NCI-H524 (cell line): Measurements from ENCODE around the gene PITPNM2.

Experiments
- DNase-seq, 2 experiments: peaks; one replicate each; lab custom pipeline; 2025; lab: John Stamatoyannopoulos, UW

The PITPNM2 gene

DNA sequence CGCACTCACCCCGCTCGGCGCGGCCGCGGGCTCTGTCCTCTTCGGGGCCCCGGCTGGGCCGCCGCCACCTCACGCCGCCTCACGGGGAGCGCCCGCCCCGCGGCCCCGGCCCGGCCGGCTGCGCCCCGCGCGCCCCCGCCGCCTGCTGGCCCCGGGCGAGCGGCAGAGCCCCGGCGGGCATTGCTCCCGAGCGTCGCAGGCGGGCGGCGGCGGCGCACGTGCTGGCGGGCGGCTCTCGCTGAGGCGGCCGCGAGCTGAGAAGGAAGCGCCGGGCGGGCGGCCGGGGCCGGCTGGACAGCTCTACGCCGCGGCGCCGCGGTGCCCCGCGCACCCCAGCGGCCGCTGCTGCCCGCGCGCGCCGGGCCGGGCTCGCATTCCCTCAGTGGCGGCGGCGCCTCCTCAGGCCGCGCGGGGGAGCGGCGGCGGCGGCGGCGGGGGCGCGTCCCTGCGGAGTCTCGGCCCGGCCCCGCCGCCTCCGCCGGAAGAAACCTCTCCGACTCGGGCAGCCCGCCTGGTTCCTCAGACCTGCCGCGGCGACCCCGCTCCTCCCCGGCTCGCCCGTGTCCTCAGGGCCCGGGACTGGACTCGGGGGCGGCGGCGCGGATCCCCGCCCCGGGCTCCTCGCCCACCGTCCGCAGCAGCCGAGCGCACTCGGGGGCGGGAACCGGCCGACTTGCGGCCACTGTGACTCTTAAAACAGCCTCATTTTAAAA, at the start of gene PITPNM2:
PITPNM2 (minus strand) TSS at position 347 of the 713 bp plus-strand sequence. CDS start 116,500 bp downstream, outside the sequence.
- peak in 1 of 2 experiments; percentile 51 for DNase-seq

DNA sequence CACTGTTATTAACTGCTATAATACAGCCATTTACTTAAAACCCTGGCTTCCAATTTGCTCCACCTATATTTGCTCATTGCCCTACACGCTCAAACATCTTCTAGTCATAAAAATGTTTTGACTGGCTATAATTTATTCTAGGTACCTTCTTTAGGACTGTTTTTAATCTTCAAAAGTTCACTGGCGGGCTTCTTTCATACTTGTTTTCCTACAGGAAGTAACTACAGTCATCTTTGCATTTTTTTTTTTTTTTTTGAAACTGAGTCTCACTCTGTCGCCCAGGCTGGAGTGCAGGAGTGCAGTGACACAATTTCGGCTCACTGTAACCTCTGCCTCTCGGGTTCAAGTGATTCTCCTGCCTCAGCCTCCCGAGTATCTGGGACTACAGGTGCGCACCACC, 49.5 kb upstream of the PITPNM2 start:
- no peak for DNase-seq

DNA sequence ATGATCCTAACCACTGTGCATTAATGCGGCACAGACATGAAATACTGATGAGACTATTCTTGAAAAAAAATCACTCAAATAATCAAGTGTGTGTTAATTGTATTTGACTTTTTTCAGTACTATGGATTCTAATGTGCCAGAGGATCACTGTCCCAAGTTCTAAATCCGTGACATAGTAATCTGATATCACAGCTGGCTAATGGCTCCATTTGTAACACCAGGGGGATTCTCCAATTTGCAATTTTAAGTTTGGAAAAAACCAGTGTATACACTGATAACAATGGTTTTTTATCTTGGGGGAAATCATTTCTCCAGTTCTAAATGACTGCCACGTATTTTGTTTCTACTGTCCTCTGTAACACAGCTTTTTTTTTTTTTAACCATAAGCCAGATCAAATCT, 49.0 kb upstream of the PITPNM2 start:
- DNase-seq = no peak

DNA sequence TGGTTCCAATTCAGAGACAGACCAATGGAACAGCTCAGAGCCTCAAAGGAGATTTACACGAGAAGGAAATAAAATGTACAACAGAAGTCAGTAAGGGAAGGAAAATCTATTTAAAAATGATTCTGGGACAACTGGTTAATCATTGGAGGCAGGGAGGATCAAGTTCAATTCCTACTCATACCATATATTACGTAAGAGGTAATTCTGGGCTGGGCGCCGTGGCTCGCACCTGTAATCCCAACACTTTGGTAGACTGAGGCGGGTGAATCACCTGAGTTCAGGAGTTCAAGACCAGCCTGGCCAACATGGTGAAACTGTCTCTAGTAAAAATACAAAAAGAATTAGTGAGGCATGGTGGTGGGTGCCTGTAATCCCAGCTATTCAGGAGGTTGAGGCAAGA, 36.7 kb upstream of the PITPNM2 start:
- no peak for DNase-seq

DNA sequence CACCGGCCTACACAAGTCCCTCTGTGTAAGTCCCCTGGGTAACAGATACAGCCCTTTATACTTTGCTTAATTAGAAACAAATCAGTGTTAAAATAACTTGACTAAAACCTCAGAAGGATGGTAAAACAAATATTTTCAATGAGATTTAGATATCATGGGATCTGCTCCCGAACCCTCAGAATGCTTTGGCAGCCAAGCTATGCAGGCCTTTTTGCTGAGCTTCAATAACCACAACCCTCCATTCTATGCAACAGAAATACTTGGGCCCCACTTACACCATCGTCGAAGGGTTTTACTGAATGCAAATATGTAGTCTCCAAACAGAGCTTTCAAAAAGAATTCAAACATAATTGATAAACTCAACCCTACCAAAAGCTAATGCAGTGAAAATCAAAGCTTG, 29.3 kb upstream of the PITPNM2 start:
- no peak for DNase-seq

DNA sequence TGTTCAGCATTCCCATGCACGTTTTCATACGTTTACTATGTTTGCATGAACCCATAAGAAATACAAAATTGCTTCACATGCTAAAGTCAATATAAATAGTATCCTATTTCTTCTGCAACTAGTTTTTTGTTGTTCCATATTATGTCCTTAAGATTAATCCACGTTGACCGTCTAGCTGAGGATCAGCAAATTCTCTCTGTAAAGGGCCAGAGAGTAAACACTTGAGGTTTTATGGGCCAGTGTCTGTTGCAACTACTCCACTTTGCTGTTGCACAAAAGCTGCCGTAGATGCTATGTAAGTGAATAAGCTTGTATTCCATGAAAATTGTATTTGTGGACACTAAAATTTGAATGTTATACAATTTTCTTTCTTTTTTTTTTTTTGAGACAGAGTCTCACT, 21.1 kb upstream of the PITPNM2 start:
- DNase-seq = no peak

DNA sequence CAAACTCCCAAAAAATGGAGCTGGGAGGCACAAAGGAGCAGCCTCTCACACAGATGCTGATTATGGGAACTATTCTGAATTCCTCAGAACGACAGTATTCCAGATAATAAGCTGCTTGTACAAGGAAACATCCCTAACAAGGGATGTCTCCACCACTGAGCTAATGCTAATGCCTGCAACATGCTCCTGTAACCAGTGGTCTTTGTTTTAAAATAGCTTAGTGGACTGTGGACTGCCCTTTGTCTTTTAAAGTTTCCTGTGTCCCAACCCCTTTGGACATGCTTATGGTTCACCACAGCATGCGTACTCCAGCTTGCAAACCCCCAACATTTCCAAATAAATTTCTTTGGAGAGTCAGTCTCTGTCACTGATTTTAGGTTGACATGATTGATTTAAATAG, 16.4 kb upstream of the PITPNM2 start:
- no peak for DNase-seq

DNA sequence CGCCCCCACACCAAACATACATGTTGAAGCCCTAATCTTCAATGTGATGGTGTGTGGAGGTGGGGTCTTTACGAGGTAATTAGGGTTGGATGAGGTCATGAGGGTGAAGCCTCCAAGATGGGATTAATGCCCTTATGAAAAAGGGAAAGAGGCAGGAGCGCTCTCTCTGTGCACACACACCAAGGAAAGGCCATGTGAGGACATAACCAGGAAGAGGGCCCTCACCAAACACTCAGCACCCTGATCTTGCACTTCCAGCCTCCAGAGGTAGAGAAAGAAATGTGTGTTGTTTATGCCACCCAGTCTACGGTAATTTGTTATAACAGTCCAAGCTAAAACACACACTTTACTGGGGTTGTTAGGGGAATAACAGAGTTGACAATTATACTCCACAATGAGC, 14.6 kb upstream of the PITPNM2 start:
- DNase-seq = no peak

DNA sequence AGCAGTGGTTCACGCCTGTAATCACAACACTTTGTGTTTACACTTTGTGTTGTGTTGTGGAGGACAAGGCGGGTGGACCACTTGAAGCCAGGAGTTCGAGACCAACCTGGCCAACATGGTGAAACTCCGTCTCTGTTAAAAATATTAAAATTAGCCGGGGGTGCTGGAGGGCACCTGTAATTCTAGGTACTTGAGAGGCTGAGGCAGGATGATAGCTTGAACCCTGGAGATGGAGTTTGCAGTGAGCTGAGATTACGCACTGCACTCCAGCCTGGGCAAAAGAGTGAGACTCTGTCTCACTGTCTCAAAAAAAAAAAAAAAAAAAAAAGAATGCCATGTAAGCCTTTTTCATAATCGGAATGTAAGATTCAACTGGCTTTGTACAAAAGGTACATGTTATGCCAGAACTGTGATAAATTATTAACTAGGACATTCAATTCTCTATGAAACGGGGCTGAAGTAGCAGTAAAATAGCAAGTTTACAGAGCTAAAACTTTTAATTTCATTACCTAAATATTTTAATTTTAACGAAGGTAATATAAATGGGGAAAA, 13.9 kb upstream of the PITPNM2 start:
- DNase-seq = no peak

DNA sequence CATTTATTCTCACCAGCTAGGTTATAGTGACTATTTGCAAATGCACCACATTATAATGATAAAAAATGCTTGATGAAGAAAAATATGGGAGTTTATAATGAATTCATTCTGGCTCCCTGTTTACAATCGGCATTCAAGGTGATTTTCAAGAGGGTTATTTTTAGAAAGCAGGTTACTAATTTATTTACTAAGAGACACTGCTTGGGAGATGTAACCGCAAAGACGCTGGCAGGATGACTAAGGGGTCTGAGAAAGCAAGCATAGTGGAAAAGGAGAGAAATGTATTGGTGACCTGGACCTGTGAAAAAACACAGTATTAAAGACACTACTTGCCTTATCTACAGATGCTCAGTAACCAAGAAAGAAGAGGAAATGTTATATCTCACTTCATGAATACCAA, 13.3 kb upstream of the PITPNM2 start:
- no peak for DNase-seq

DNA sequence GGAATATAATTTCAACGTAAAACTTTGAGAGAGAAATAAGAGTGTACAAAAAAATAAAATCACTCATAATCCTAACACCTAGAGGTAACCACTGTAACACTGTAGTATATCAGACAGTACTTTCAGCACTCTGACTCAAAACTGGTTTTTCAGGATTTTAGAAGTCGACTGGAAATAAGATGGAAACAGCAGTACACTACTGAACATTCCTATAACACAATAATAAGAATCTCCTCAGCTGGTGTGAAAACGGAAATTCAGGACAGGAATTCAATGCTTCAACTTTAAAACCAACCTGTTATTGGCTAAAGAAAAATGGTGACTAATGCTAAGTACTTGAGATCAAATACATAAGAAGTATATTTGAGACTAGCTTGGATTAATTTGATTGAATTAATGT, 12.3 kb upstream of the PITPNM2 start:
- no peak for DNase-seq

DNA sequence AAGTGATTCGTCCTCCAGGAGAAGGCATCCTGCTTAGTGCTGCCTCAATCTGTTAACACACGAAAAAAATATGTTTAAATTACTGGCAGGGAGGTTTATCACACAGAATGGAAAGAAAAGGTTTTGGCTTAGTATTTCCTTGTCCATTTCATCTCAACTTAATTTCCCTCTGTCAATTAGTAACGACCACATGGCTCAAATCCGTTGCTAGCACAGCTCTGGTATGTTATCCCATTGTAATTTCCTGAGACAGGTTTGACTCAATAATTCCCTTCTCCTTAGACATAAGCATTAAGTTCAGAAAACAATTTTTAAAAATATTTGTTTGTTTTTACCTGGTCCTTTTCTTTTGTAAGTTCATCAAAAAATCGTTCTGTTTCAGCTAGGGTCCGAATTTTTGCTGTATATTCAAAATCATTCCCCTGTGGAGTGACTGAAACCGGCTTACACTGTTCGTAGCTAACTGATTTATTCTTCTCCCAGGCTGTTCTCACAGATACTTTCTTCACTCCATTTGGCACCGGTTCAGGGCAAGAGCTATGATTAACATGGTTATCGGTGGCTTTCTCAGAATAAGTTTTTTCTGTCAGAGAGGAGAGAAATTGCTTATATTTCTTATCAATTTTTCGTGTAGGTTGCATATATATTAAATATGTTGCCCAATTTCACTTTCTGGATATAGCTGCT, 10.1 kb upstream of the PITPNM2 start:
- DNase-seq = no peak

DNA sequence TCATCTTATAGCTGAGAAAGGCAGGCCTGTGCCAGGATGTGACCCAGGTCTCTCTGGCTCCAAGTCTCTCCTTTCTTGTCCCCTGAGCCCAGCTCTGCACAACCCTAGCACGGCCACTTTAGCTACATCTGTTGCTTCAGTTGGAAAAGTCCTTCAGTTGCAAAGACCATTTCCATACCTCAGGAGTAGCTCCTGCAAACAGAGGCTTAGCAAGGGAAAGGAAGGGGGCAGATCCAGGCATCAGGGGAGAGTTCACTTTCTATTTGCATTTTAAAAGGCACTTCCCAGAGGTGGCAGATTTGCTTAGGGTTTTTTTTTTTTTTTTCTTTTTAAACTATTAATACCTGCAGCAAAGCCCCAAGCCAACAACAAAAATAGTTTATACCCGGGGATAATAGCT, 3.0 kb upstream of the PITPNM2 start:
- no peak for DNase-seq

DNA sequence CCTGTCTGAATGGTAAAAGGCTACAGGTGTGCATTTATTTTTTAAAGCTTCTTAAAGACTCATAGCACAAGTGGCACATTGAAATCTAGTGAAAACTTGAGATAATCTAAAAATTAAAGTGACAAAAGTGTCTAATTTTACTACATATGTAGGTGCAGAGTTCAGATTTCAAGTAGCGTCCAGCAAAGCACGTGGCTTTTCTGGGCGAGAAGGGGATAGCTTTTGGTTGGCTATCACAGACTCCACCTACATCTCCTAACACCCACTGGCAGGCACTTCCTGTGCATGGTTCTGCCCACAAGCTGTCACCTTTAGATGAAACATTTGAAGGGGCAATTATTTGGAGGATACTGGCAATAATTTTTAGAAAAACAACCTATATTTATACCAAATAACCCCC, 1.9 kb upstream of the PITPNM2 start:
- DNase-seq = no peak

DNA sequence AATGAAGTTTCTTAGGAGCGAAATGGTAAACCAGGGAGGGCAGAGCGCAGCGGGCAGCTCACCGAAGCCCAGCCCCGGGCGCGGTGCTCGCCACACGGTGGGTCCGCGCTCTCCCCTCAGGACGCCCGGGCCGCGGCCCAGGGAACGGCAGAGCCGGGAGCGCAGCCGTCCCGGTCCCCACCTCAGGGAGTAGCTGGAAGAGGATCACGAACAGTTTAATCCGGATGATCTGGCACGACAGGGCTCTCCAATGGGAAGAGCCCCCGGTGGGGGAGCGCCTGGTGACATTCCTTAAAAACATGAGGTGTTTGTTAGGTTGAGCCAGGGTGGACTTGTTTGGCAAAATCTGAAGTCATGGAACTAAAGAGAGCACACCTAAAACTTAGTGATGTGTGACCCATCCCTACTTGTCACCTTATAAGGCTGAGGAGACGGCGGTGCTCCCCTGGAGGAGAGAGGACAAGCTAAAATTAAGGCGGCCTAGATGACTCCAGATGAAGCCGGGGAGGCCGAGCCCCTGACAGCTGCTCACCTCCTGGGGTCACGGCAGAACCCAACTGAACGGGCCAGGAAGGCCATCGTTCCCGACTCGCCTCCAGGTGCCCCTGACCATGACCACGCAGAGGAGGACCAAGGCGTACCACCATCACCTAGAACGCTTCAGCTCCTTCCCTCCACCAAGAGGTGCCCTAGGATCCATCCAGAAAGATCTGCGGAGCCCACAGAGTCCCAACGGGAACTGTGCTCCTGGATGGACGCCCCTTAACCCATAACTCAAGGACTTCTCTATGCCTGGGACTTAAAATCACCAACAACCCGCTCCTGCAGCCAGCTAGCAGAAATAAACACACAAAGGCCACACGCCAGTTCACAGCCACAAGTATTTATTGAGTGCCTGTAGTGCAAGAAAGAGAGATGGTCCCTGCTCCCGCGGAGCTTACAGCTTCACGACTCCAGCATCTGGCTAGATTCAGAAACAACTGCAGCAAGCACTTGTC, 866 bp upstream of the PITPNM2 start:
- DNase-seq = peak in 1 of 2 experiments; percentile 9

DNA sequence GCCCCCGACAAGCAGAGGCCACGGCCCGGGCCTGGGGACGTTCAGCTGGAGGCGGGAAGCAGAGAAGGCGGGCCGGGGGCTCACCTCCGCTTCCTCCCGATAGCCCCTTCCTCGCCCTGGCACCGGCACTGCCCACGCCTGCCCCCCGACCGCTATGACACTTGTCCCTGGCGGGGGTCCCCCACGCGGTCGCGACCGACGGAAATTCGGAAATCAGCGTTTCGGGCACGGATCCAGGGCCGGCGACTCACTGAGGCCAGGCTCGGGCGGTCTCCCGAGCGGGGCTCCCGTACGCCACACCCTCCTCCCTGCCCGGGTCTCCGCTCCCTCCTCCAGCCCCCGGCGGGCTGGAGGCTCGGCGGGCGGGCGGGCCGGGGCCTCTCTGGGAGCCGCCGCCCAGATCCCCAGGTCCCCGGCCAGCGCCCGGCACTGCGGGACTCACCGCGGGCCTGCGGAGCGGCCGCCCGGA, 581 bp downstream of the PITPNM2 start:
- peak in 1 of 2 experiments; percentile 23 for DNase-seq

DNA sequence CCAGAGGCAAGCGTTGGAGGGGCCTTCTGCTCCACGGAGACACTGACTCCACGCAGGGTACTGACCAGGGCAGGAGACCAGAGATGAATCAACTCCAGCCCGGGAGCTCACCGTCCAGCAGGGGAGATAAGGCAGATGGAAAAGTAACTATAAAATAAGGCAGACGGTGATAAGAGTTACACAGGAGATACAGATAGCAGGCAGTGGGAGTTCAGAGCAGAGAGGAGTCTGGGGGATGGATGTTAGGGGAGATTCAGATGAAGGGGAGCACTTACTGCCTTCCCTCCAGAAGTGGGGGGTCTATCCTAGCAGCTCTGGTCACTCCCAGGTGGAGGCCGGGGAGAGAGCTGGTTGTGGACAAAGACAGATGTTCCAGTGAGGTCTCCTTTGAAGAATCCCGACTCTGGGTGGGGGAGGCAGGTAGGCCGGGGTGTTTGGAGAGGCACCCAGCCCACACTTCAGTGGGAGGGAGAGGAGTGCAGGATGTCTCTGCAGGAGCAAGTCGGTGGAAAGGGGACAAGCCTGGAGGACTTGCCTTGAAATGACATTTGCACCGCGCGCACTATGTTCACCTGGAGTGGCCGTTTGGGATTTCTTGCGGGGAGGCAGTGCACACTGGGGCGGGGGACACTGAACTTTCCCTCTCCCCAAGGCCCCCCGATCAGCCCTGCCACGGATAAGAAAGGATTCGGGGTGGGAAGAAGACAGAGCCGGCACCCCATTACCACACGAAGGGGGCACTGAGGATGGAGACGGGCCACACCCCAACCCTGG, 1.2 kb downstream of the PITPNM2 start:
- DNase-seq = peak in 1 of 2 experiments; percentile 8

DNA sequence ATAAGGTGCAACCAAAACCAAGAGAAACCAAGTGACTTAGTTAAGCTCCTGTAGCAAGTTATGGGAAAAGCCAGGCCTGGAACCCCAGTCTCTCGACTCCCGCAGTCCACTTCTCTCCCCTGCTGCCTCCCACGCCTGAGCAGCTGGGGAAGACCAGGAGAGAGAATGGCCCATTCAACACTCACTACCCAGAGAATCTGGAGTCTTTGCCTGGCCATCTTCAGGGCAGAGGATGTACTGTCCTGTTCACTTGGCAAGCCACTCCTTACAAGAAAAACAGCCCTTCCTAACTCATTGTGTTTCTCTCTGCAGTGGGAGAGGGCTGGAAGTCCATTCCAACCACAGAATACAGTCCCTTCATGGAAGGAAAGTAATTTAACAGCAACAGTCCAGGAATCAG, 1.8 kb downstream of the PITPNM2 start:
- DNase-seq = no peak

DNA sequence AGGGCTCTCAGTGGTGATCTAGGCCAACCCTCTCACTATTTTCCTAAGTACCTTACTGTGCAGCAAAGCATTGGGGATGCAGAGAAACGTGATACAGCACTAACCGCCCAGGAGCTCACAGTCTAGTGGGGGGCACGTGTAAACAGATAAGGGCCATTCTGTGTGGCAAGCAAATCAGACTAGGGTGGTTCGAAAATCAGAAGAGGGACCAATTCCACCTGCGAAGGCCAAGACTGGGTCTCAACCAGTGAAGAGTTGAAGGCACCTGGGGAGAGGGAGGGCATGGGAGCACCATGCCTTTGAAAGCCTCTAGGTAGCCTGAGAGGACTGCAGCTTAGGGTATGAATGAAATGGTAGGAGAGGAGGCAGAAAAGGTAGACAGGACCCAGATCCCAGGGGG, 2.2 kb downstream of the PITPNM2 start:
- no peak for DNase-seq

DNA sequence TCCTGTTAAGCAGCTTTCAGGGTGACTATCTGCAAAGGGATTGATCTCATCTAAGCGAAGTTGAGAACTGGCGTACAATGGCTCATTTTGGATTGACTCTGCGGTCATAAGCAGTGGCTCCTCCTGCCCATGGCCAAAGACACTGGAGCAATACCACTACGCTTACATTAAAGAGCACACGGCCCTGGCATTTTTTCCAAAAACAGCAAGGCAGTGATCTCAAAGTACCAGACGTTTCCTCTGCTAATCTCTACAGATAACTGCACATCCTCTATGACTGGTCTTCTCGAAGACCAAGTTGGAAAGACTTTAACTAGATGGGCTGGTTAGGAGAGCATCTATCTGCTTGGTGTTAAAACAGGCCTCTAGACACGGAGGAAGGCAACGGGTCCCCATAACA, 2.7 kb downstream of the PITPNM2 start:
- DNase-seq = no peak

DNA sequence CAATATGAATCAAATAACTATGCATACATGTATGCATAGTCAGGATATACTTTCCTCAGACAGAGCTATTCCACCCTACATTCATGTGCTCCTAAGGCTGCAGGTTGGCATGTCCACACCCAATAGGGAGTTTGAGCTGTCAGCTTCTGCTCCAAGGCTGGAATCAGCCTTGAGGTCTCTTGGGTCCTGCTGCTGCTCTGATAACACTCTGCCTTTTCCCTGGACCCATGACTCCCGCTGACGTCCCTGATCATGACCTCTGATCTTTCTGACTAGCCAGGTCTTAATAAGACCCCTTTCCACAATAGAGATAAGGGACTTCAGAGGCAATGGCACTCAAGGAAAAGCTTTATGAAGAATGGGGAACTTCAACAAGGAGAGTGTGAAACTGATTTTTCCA, 5.7 kb downstream of the PITPNM2 start:
- DNase-seq = no peak
